CD1c-positive myeloid dendritic cell (primary cell): ENCODE results near the gene FRMD5.

ENCODE experiments used
- DNase-seq: peaks from one replicate; pipeline ENCODE4 v3.0.0-alpha.2; 2016; ENCODE audit errors: extremely low spot score

The FRMD5 gene

GRCh38 chr15:43928152-43928551 lies 266.9 kb downstream of the FRMD5 start:
- DNase-seq, result no peak

- no peak for DNase-seq
Measured at GRCh38 chr15:43927203-43927602, 267.9 kb downstream of the FRMD5 start.

- DNase-seq, result no peak
Measured at GRCh38 chr15:43923553-43923952, 271.5 kb downstream of the FRMD5 start.

- no peak for DNase-seq
Measured at GRCh38 chr15:43922021-43922420, 273.1 kb downstream of the FRMD5 start.

GRCh38 chr15:43920815-43921214 lies 274.3 kb downstream of the FRMD5 start:
- no peak for DNase-seq

GRCh38 chr15:43920254-43920600 lies 274.8 kb downstream of the FRMD5 start:
- no peak for DNase-seq

GRCh38 chr15:43919540-43920253 lies 275.4 kb downstream of the FRMD5 start:
- no peak for DNase-seq

- no peak for DNase-seq
Measured at GRCh38 chr15:43918717-43919116, 276.4 kb downstream of the FRMD5 start.

- DNase-seq, result no peak
Measured at GRCh38 chr15:43916326-43916660, 278.8 kb downstream of the FRMD5 start.

- no peak for DNase-seq
Measured at GRCh38 chr15:43915631-43916325, 279.3 kb downstream of the FRMD5 start.

- DNase-seq, result no peak
Measured at GRCh38 chr15:43913941-43914340, 281.1 kb downstream of the FRMD5 start.

- DNase-seq, result no peak
Measured at GRCh38 chr15:43913026-43913780, 281.9 kb downstream of the FRMD5 start.

- no peak for DNase-seq
Measured at GRCh38 chr15:43912208-43912607, 282.9 kb downstream of the FRMD5 start.

GRCh38 chr15:43911235-43911781 lies 283.8 kb downstream of the FRMD5 start:
- no peak for DNase-seq

GRCh38 chr15:43908516-43909050 lies 286.5 kb downstream of the FRMD5 start:
- DNase-seq, result no peak

- DNase-seq, result no peak
Measured at GRCh38 chr15:43905755-43906154, 289.3 kb downstream of the FRMD5 start.

GRCh38 chr15:43903864-43904290 lies 291.2 kb downstream of the FRMD5 start:
- peak; percentile 60 for DNase-seq

- no peak for DNase-seq
Measured at GRCh38 chr15:43901495-43901894, 293.6 kb downstream of the FRMD5 start.

- no peak for DNase-seq
Measured at GRCh38 chr15:43900996-43901395, 294.1 kb downstream of the FRMD5 start.

- no peak for DNase-seq
Measured at GRCh38 chr15:43899928-43900327, 295.1 kb downstream of the FRMD5 start.

- DNase-seq, result no peak
Measured at GRCh38 chr15:43898891-43899290, 296.2 kb downstream of the FRMD5 start.

- no peak for DNase-seq
Measured at GRCh38 chr15:43896543-43896942, 298.5 kb downstream of the FRMD5 start.
